Medulla oblongata (tissue), 1 donor: Measurements from ENCODE around the gene DNAJC16.

ENCODE experiments used
- DNase-seq: peaks from one replicate; pipeline ENCODE4 v3.0.0-alpha.2; 2015; ENCODE audit errors: extremely low spot score

DNAJC16 gene

DNA sequence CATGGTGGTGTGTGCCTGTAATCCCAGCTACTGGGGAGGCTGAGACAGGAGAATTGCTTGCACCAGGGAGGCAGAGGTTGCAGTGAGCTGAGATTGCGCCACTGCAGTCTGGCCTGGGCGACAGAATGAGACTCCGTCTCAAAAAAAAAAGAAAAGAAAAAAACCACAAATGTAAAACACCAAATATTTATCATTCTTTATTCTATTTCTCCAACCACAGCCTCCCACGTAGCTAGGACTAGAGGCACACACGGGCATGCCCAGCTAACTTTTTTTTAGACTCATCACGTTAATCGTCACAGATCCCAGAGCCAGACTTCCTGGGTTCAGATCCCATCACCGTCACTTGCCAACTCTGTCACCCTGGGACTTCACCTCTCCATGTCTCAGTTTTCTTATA is 13.5 kb downstream of the DNAJC16 start:
- no peak for DNase-seq

DNA sequence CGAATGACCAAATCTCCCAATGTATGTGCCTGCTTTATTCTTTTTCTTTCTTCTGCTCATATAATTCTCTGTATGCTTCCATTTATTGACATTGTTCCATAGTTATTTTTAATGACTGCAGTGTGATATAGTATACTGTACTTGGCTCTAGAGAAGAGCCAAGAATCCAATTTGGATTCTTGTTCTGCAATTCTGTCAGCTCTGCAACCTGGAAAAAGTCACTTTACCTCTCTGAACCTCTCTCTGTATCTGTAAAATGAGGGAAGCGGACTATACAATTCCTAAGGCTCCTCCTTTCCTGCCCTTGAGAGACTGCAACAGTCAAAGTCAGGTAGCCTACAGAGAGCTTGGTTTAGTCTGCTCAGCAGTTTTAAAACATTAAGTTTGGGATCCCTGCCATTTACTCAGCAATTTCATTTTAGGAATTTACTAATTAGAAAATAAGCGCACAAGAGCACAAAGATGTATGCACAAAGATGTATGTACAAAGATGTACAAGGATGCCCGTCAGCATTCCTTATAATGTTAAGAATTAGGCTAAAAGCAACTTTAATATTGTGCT is 14.7 kb downstream of the DNAJC16 start:
- DNase-seq: no peak

DNA sequence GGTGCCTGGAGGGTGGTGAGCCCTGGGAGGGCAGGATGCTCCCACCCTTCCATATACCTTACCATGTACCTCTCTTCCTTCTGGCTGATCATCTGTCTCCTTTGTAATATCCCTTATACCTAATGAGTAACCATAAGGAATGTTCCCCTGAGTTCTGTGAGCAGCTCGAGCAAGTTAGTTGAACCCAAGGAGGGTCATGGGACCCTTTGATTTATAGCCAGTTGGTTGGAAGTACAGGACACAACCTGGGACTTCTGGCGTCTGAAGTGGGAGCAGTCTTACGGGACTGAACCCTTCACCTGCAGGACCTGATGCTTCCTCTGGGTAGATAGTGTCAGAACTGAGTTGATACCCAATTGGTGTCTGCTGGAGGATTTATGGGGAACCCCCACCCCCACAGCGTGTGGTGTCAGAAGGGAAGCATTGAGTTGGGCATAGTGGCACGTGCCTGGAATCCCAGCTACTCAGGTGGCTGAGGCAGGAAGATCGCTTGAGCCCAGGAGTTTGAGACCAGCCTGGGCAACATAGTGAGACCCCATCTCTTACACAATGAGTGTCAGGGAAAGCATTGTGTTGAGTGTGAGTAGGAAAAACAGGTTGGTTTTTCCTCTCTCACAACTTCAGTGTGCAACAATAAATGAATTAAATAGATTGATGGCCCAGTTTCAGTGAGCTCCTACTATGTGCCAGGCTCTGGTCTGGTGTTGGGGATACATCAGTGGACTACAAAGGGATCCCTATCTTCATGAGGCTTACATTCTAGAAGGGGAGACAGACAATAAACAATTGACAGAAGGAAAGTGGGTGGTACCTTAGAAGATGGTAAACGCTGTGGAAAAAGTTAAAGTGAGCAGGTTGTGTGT is 16.0 kb downstream of the DNAJC16 start:
- no peak for DNase-seq

DNA sequence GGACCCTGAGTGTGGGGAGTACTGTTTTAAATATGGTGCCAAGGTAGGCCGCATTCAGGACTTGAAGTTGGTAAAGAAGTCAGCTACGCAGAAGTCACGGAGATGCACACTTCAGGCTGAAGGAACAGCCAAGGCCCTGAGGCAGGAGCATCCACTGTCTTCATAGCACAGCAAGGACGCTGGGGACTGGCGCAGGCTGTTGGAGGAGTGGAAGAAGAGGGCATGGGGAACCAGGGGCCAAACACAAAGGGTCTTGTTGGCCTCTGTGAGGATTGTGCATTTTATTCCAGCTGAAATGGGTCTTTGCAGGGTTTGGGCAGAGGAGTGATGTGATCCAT is 16.6 kb downstream of the DNAJC16 start:
- DNase-seq: no peak

DNA sequence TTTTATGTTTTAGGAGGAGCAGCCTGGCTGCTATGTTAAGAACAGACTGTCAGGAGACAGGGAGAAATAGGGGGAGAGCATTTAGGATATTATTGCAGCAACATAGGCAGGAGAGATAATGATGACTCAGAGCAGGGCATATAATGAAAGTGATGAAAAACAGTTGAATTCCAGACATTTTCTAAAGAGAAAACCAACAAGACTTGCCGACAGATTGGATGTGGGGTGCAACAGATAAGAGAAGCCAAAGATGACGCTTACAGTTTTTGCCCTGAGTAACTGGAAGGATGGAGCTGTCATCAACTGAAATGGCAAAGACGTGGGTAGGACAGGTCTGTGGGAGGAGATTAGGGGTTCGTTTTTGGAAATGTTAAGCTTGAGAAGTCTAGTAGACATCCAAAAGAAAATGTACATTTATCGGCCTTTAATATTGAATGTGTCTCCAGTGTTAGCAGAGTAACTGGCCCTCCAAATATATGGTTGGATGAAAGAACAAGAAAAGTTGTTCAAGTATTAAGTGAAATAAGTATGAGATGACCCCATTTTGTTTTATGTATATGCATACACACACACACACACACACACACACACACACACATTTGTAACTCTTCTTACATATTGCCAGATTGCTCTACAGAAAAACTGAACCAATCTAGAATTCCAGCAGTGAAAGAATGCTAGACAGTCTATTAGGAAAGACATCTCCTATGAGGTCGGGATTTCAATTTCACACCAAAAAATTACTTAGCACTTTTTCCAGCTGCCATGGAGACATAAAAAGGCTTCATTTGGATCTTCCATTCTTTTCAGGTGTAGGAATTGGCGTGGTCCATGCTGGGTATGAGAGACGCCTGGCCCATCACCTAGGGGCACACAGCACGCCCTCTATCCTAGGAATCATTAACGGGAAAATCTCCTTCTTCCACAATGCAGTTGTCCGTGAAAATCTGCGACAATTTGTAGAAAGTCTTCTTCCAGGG is 17.2 kb downstream of the DNAJC16 start:
- DNase-seq: no peak

DNA sequence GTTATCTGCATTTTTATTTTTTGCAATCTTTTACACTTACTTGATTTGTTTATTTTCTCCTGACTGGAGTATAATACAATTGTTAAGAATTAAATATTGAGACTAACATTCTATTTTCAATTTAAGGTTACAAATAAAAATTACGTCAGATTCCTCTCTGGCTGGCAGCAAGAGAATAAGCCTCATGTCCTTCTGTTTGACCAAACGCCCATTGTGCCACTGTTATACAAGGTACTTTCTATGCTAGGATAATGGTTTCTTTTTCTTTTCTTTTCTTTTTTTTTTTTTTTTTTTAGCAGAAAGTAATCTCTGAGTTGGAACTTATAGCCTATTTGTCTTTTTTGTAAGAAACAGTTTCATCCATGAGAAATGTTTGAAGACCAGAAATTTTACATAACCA is 20.0 kb downstream of the DNAJC16 start:
- DNase-seq: peak; percentile 67

DNA sequence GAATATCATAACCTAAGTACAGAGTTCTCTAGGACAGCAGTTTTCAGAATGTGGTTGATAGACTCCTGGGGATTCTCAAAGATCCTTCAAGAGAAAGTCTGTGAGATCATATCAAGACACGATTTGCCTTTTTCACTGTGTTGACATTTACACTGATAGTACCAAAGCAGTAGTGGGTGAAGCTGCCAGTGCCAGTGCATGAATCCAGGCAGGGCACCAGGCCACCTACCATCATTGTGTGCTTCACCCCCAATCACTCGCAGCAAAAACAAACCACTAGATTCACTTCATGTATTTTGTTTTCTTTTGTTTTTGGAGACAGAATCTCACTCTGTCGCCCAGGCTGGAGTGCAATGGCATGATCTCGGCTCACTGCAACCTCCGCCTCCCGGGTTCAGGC is 23.9 kb downstream of the DNAJC16 start:
- DNase-seq: no peak

DNA sequence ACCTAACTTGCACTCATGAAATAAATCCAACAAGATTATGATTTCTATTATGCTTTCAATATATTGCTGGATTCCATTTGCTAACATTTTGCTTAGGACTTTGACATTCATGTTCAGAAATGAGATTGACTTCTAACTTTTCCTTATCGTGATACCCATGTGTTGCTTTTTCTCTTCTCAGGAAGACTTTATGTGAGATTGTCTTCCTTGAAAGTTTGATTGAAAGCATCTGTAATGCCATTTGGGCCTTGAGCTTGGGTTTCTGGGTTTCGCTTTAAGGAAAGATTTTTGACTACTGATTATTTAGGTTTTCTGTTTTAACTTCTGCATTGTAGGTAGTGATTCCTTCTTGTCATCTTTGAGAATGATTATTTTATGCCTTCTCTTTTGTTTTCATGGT is 30.4 kb downstream of the DNAJC16 start:
- no peak for DNase-seq

DNA sequence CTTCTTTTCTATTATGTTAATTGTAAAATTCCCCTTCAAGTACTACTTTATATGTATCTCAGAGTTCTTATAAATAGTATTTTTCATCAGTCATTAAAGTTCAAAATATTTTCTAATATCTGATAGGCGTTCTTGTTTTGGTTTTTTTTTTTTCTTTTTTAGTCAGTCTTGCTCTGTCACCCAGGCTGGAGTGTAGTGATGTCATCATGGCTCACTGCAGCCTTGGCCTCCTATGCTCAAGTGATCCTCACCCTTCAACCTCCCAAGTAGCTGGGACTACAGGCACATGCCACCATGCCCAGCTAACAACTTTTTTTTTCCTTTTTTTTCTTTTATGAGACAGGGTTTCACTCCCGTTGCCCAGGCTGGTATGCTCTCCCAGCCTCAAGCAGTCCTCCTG is 30.9 kb downstream of the DNAJC16 start:
- no peak for DNase-seq

DNA sequence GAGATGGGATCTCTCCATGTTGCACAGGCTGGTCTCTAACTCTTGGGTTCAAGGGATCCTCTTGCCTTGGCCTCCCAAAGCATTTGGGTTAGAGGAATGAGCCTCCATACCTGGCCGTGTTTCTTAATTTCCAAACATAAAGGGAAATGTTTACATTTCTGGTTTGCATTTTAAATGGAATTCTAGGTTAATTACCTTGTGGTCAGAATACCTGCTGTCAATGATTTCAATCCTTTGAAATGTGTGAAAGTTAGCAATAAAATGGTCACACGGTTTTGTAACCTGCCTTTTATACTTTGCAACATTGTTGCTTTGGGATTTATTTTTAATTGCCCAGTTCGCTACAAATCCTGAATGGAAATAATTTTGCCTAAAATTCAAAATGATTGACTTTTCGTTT is 31.9 kb downstream of the DNAJC16 start:
- DNase-seq: no peak

DNA sequence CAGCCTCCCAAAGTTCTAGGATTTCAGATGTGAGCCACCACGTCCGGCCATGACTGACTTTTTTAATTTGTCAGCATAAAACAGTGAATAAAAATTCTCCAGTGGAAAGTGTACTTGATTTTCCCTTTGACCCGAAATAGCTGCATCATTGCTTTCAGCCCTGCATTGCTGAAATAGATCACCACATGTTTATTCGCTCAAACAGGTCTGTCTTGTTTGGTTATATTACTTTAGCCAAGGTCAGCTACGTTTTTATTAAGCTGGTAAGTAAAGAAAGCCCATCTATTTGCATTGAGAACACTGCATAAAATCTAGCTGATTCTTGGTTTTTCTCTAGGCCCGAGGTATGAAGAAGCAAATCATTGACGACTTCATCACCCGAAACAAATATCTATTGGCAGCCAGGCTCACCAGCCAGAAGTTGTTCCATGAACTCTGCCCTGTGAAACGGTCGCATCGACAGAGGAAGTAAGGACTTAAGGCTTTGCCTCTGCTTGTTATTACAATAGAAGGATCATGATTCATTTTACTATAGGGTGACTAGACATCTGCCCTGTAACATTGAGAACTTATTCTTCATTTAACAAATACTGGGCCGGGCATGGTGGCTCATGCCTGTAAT is 32.7 kb downstream of the DNAJC16 start:
- no peak for DNase-seq

DNA sequence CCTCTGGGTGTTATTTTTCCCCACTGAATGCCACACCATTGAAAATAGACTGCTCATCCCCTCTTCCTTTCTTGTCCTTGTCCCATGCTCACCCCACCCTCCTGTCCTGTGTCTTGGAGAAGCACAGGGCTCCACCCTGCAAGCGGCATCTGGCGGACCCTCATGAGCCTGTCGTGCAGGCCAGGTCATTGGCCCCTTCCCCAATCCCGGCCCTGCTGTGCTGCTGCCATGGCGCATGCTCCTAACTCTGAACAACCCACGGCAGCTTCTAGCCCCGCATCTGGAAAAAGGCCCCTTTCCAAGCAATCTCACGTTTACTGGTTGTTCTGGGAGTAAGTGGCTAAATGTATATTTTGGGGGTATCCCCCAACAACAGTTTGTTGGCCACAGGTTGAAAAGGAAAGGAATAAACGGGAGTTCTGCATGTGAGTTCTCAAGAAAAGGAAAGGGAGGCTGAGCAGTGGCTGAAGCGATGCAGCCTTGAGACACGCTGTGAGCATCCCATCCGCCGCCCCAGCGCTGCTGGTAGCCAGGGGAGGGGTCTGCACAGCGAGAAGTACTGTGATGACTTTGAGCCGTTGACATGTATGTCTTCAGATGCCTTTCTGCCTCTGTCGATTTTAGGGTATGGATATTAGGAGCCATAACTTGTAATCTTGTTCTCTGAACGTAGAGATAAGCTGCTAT is 41.9 kb downstream of the DNAJC16 start:
- no peak for DNase-seq

DNA sequence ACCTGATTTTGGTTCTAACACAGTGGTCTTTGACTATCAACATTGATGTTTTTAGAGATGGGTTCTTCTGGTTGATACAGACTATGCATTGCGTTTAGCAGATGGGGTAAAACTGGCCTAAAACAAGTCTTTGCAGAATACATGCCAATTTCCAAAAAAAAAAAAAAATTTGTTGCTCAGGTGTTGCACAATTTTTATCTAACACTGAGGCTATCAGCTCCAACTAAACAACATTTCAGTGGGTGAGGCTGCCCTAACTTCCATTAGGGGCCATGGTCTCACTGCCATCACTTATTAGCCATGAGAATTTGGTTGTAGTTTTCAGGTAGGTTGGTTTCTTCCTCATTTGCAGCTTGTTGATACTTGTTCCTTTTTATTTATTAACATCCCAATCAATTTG is 44.2 kb downstream of the DNAJC16 start:
- DNase-seq: no peak

DNA sequence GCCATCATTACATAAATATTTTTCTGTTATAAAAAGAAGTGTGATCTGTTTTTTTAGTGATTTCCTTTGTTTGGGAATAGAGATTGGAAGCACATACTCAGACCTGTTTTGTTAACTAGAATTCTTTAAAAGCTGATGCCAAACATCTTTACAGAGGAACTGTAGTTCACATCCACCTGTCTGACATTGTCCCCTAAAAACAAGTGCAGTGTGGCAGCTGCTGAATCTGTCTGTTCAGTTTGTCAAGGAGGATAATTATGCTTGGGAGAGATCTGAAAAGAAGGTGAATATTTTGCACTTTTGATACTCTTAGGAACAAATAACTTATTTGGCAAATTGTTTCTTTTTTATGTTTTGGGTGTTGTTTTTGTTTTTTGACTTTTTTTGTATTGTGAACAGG is 44.6 kb downstream of the DNAJC16 start:
- DNase-seq: no peak

DNA sequence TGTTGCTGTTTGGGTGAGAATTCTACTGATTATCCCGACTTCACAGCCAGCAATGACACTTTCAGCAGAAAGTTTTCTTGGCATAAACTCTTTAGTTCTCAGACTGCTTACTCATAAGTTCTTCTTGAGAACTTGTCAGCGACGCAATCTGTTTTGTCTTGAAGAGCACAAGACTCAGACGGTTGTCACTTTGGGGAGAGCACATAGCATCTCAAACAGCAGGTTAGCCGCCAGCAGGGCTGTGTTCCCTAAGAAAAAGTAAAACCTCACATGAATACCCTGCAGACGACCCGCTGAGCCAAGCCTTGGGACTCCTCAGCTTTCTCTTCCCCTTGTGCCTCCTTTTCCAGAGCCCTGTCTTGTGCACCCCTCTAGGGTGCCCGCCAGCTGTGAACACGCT is 46.8 kb downstream of the DNAJC16 start:
- peak; percentile 40 for DNase-seq

DNA sequence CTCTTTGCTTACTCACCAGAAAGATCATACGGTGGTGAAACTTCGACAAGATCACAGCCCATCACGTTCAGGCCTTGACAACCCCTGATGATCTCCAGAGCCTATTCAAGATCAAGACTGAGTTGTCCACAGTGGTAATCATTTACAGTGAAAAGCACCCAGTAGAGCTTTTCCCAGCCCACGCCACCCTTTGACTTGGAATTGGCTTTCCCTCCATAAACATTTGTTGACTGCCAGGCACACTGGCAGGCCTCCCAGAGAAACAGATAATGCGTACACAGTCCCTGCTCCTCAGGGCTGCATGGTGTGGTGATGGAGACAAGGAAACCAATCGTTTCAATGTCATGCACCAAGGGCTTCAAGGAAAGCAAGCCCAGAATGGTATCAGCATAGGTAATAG is 48.1 kb downstream of the DNAJC16 start:
- peak; percentile 51 for DNase-seq

DNA sequence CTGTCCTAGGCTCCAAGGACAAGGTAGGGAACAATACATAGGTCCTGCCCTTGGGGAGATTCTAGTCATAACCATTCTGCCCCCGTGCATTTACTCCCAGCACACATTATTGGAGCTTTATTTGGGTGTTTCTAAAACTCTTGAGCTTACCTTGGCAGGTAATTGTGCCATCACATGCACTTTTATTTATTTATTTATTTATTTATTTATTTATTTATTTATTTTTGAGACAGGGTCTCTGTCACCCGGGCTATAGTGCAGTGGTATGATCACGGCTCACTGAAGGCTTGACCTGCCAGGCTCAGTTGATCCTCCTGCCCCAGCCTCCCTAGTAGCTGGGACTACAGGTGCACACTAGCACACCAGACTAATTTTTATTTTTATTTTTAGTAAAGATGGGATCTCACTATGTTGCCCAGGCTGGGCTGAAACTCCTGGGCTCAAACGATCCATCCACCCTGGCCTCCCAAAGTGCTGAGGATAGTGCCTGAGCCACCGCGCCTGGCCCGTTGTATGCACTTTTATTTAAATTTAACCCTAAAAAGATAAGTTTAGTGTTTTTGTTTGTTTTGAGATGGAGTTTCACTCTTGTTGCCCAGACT is 49.0 kb downstream of the DNAJC16 start:
- DNase-seq: no peak

DNA sequence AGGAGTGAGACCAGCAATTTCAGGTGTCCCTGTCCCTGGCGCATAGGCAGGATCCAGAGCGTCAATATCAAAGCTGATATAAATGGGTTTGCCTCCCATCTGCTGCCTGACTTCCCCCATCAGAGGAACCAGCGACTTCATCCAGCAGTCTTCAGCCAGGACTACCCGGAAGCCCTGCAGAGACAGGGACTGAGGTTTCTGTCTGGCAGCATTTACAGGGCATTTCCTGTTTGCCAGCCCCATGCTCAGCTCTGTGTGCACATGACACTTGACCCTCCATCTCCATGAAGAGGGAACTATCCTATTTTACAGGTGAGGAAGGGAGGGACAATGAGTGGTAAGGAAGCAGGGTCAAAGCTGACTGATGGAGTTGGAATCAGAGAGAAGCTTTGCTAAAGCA is 51.0 kb downstream of the DNAJC16 start:
- no peak for DNase-seq

DNA sequence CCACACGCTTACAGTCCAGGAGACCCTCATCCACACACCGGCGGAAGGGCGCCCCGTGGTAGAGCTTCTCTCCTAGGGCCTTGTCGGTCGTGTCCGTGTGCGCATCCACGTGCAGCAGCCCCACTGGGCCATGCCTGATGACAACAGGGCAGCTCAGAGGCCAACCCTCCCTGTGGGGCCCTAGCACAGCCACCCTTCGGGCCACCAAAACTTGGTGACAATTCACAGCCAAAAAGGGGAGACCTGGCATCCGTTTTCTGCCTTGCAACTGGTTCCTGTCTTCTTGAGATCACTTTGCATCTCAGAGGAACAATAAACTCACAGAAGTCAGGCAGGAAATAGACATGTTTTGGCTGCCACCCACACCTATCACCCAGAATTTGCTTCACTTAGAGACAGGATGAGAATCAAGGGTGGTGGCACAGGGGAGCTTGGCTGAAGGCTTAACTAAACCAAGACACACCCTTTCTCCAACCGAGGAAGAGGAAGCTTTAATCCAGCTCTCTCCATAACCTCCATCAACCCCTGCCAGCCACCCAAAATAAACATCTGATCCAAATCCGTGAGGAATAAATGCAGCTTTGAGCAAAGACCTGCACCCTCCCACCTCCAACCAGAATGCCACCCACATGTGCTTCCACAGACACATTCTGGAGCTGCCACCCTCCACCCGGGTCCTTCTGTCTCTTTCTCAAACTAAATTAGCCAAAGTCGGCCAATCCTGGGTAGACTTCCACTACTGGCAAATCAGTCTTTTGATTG is 52.5 kb downstream of the DNAJC16 start:
- DNase-seq: no peak

DNA sequence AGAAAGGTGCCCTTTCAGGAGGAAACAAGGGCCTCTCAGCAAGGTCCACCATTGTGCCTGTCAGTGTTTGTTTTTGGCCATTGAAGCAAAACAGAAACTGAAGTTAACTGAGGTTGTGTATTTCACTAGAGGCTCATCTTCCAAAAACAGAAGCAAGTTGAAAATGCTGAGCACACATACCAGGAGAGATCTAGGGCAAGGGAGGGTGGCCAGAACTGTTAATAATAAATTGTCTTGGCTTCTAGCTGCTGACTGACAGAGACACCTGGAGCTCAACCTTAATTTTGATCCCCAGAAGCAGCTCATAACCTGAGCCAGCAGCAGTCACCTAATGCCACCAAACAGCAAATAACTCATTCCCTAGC is 53.0 kb downstream of the DNAJC16 start:
- DNase-seq: peak; percentile 33
